DLD1 (cell line): ENCODE data around the gene PIK3IP1.
"Not testable (repeated sequence)": the region's sequence is repeated elsewhere in the genome, so short reads cannot be mapped to it uniquely, and the experiment has no call there.

Source experiments
- in situ Hi-C: cut with HindIII; loops from 2 replicates; pipeline ENCODE4 v1.10.0; 2017; ENCODE audit warnings: low sequenced_read_pairs

Gene PIK3IP1

GRCh38 chr22:31292236-31292989 lies at the start of gene PIK3IP1:
PIK3IP1 (minus strand) TSS chr22:31292488; CDS start chr22:31292344, 144 bp downstream.
- in situ Hi-C loops, result loop anchor here (25.0 kb wide), 1 partner anchor 105 kb away; no protein-coding TSS in a partner anchor

DNA sequence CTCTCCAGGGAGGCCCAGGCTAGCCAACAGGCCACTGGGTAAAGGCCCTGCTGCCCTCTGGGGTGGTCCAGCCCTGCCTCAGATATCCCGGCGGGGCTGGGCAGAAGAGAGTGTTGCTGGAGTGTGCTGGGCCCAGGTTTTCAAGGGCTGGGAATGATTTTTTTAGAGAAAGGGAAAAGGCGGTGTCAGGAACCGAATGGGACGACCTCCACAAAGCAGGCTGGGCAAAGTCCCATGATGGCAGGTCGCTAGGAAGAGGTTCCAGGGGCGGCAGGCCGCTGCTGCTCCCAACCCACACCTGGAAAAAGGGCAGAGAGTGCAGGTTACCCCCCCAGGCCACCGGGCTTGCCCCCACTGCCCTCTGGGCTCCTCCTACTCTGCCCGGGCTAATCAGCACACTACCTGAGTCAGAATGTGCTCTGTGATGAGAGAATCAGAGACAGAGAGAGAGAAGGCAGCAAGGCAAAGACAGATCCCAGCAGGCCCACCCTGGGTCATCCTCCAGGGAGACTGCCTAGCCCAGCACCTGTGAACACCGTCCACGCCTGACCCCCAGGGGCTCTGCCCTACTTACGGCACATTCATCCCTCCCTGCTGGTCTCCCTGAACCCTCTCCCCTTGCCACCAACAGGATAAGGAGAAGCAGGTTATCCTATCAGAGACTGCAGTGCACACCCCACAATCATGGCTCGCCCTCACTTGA lies 49.2 kb upstream of the PIK3IP1 start:
- in situ Hi-C loops, result no loop called here

DNA sequence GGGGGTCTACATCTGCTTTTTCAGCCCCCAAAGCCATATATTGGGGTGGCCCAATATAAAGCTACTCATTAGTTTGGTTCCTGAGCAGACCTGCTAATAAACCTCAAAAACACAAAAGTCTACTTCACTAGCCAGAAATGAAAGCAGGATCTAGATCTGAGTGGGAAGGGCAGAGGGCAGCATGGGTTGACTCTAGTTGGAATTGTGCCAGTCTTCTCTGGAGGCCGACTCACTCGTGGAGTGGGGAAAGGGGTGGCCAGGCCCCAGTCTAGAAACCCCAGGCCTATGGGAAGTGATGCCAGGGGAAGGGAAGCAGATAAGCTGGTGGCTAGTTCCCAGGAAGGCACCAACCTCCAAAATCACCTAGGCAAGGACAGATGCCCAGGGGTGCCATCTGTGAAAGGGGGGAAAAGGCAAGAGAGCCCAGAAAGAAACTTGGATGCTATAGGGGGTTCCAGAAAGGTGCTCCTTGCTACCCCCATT lies 48.5 kb upstream of the PIK3IP1 start:
- in situ Hi-C loops, result no loop called here

- in situ Hi-C loops, result no loop called here
Observed at GRCh38 chr22:31340360-31340759, 48.1 kb upstream of the PIK3IP1 start.

GRCh38 chr22:31339148-31339832 lies 47.0 kb upstream of the PIK3IP1 start:
- in situ Hi-C loops, result loop anchor here (10.0 kb wide), 1 partner anchor 54 kb away; no protein-coding TSS in a partner anchor

DNA sequence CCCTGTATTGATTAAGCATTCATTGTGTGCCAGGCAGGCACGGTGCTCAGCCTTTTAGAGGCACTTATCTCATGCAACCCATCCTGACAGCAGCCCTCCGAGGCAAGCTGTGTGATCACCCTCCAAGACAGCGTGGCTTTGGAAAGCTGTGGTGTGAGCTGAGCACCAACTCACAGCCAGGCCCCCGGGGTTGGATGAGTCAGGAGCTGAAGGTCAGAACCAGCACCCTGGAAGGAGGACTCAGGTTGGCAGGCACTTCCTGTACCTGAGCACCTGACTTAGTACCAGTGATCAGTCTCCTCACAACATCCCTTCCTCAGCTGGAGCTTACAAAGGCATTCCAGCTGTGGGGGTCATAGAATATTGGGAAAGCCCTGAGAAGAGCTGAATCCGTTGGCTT lies 44.9 kb upstream of the PIK3IP1 start:
- in situ Hi-C loops, result loop anchor here (10.0 kb wide), 1 partner anchor 52 kb away; no protein-coding TSS in a partner anchor

- in situ Hi-C loops, result loop anchor here (10.0 kb wide), 1 partner anchor 50 kb away; no protein-coding TSS in a partner anchor
Observed at GRCh38 chr22:31334329-31334728, 42.0 kb upstream of the PIK3IP1 start.

- in situ Hi-C loops, result loop anchor here (10.0 kb wide), 1 partner anchor 49 kb away; no protein-coding TSS in a partner anchor
Observed at GRCh38 chr22:31333641-31334040, 41.4 kb upstream of the PIK3IP1 start.

GRCh38 chr22:31332886-31333285 lies 40.6 kb upstream of the PIK3IP1 start:
- in situ Hi-C loops, result loop anchor here (10.0 kb wide), 1 partner anchor 48 kb away; no protein-coding TSS in a partner anchor

- in situ Hi-C loops, result loop anchor here (10.0 kb wide), 1 partner anchor 47 kb away; no protein-coding TSS in a partner anchor
Observed at GRCh38 chr22:31332010-31332409, 39.7 kb upstream of the PIK3IP1 start.

GRCh38 chr22:31329453-31330215 lies 37.3 kb upstream of the PIK3IP1 start:
- in situ Hi-C loops, result loop anchor here (10.0 kb wide), 1 partner anchor 45 kb away; no protein-coding TSS in a partner anchor

DNA sequence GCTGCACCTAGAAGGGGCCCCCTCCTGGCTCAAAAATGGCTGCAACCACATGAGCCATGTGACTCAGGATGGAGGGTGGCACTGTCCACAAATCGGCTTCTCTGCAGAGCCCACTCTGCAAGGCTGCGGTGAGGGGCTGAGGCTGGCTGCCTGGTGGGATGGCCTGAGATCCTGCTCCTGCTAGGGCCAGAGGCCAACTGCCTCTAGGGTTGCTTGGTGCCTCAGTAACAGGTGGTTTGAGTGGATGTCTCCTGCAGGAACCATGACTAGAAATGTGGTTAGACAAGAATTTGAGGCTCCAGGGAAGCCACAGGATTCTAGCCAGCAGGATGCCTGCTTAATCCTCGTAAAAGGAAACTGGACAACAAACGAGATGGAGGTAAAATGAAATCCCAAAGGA lies 36.7 kb upstream of the PIK3IP1 start:
- in situ Hi-C loops, result no loop called here

- in situ Hi-C loops, result no loop called here
Observed at GRCh38 chr22:31328544-31328960, 36.3 kb upstream of the PIK3IP1 start.

- in situ Hi-C loops, result no loop called here
Observed at GRCh38 chr22:31327806-31328543, 35.7 kb upstream of the PIK3IP1 start.

DNA sequence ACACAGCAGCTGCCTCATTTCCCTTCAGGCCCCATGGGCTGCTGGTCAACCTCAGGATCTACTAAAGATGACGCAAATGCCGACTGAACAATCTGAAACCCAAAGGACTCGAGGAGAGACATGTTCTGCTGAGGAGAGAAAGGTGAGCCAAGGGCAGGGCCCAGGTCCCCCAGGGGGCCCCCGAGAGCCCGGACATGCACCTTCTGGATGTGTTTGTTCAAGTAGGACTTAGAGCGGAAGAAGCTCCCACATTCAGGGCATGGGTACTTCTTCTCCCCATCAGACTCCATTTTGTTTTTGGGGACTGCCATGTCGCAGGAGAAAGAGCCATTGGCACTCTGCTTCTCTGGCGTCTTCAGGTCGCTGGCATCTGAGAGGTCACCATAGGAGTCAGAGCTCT lies 34.6 kb upstream of the PIK3IP1 start:
- in situ Hi-C loops, result no loop called here

DNA sequence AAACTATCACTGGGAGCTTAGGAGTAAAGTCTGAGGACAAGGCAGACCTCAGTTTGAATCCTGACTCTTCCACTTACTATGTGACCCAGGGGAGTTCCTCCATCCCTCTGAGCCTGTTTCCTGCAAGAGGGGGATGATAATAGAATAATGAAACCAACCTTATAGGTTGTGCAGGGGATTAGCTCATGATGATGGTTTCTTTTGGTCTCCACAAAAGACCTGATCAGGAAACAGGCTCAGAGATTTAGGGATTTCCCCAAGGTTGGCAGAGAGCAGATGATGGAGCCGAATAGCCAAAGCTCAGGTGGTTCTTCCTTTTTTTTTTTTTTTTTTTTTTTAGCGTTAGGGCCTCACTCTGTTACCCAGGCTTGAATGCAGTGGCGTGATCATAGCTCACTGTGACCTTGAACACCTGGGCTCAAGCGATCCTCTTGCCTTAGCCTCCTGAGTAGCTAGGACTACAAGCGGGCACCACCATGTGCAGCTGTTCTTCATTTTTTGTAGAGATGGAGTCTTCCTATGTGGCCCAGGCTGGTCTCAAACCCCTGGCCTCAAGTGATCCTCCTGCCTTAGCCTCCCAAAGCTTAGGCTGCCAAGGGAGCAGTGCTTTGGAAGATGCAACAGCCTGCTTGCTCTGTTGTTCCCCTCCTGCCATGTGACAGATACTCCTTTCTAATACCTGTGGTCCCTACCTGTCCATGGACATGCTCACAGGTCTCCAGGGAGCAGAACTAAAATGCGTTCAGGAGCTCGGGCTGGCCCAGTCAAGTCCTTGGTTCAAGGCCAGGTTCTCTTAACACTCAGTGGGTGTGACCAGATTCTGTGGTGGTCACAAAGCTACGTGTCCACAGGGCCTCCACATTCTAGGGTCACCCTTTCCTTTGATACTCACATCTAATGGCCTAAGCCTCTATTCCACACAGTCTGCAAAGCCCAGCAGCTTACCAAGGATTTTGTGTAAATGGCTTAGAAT lies 31.6 kb upstream of the PIK3IP1 start:
- in situ Hi-C loops, result no loop called here

DNA sequence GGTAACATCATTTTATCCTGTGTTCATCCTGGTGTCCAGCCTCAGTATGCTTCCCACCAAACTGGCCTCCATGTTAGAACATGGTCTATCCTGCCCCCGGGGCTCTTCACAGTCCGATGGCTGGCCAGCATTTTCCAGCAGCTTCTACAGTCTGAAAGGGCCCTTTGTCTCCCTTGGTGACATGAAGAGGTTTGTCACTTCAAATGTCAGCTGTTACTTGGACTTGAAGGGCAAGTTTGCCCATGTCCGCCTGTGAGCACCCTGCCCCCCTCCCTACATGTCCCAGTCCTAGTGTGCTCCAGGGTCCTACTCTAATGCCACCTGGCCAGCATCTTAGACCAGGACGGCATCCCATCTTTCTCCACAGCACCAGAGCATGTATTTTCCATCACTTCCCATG lies 29.1 kb upstream of the PIK3IP1 start:
- in situ Hi-C loops, result no loop called here

- in situ Hi-C loops, result not testable (repeated sequence)
Observed at GRCh38 chr22:31314220-31314619, 21.9 kb upstream of the PIK3IP1 start.
